H1 (cell line): ENCODE results near the gene PCNX1. TPM values are rescaled to one million over a fixed set of nuclear protein-coding genes. Genes with fewer than 3 reads are reported as not detected.

Source experiments
- CTCF ChIA-PET: fragments of 300-600 bp; sonication (Branson Sonifier 250); formaldehyde crosslinking; loops from one replicate; lab custom pipeline; 2021; ENCODE audit not compliant: partially characterized antibody; lab: Charles Lee
- POLR2A ChIA-PET: fragments of 300-600 bp; sonication (Branson Sonifier 250); formaldehyde crosslinking; loops from one replicate; lab custom pipeline; 2021; ENCODE audit warnings: inconsistent platforms; ENCODE audit not compliant: partially characterized antibody; lab: Charles Lee
- DNase-seq, 2 experiments: peaks; one replicate each; pipeline versions ENCODE4 v3.0.0 to v3.0.0-alpha.2; 2010 to 2022; ENCODE audit warnings: low spot score in 2 of 2, low read depth in 1 of 2, mixed read lengths in 1 of 2
- FAIRE-seq: peaks from 2 replicates; lab custom pipeline; 2011; peaks lifted over from hg19 to GRCh38; lab: Jason Lieb, UNC
- H2AFZ ChIP-seq: 2 replicates; pipeline ENCODE4 v1.8.1; 2012; ENCODE audit warnings: low read length, inconsistent platforms
- H2AK5ac ChIP-seq: 2 replicates; pipeline ENCODE4 v1.6.1; 2013; ENCODE audit warnings: low read depth, low read length
- H2BK120ac ChIP-seq: replicated peaks from 2 replicates; pipeline ENCODE3; 2013; ENCODE audit warnings: low read depth, low read length, inconsistent platforms
- H2BK12ac ChIP-seq: 2 replicates; pipeline ENCODE4 v1.6.1; 2013; ENCODE audit warnings: low read depth, low read length
- H2BK15ac ChIP-seq: 2 replicates; pipeline ENCODE4 v1.6.1; 2013; ENCODE audit warnings: low read length
- H2BK20ac ChIP-seq: 2 replicates; pipeline ENCODE4 v1.6.1; 2013; ENCODE audit warnings: low read length
- H2BK5ac ChIP-seq: 2 replicates; pipeline ENCODE4 v1.6.1; 2013; ENCODE audit warnings: low read depth, low read length
- H3K14ac ChIP-seq: 2 replicates; pipeline ENCODE4 v1.6.1; 2013; ENCODE audit warnings: inconsistent platforms; ENCODE audit not compliant: insufficient read length
- H3K18ac ChIP-seq: 2 replicates; pipeline ENCODE4 v1.6.1; 2013; ENCODE audit warnings: low read length; ENCODE audit errors: extremely low read depth
- H3K23ac ChIP-seq: 2 replicates; pipeline ENCODE4 v1.6.1; 2013; ENCODE audit warnings: inconsistent platforms; ENCODE audit not compliant: insufficient read length
- H3K23me2 ChIP-seq: 2 replicates; pipeline ENCODE4 v1.6.1; 2013; ENCODE audit warnings: low read depth, low read length
- H3K27ac ChIP-seq: 2 replicates; pipeline ENCODE4 v1.6.1; 2011; ENCODE audit warnings: low read depth, low read length, inconsistent platforms
- H3K27me3 ChIP-seq, 4 experiments: replicated peaks in 1 of 4; 1 replicate in 1 of 4; 2 replicates in 3 of 4; pipeline versions ENCODE4 v1.6.1 to v1.8.1; 2011 to 2013; ENCODE audit warnings: low read length in 3 of 4, mild to moderate bottlenecking in 3 of 4, inconsistent platforms in 2 of 4, mixed read lengths in 2 of 4, moderate library complexity in 1 of 4; ENCODE audit not compliant: control insufficient read depth in 3 of 4, insufficient read depth in 3 of 4; ENCODE audit errors: extremely low read depth in 1 of 4
- H3K36me3 ChIP-seq, 4 experiments: 2 replicates each; pipeline versions ENCODE4 v1.6.1 to v1.8.1; 2011 to 2013; ENCODE audit warnings: mild to moderate bottlenecking in 4 of 4, low read length in 3 of 4, moderate library complexity in 2 of 4, control low read depth in 1 of 4, inconsistent platforms in 1 of 4; ENCODE audit not compliant: insufficient read depth in 4 of 4, control insufficient read depth in 2 of 4
- H3K4ac ChIP-seq: replicated peaks from 2 replicates; pipeline ENCODE3; 2013; ENCODE audit warnings: low read length, low read depth, mixed read lengths, inconsistent platforms; ENCODE audit not compliant: insufficient read length
- H3K4me1 ChIP-seq, 4 experiments: replicated peaks in 1 of 4; 1 replicate in 1 of 4; 2 replicates in 3 of 4; pipeline versions ENCODE4 v1.6.1 to v1.8.1; 2011 to 2013; ENCODE audit warnings: low read length in 3 of 4, inconsistent platforms in 2 of 4, mixed read lengths in 1 of 4; ENCODE audit not compliant: insufficient read depth in 4 of 4, control insufficient read depth in 3 of 4
- H3K4me2 ChIP-seq, 2 experiments: 2 replicates each; pipeline versions ENCODE4 v1.6.1 to v1.8.1; 2011 to 2013; ENCODE audit warnings: low read depth in 2 of 2, low read length in 2 of 2, control low read depth in 1 of 2, inconsistent platforms in 1 of 2, mild to moderate bottlenecking in 1 of 2; ENCODE audit not compliant: insufficient read depth in 1 of 2
- H3K4me3 ChIP-seq, 4 experiments: fragments of 200-600, 300-600 bp in 1 of 4; sonication (generic), shearing (Covaris generic), sonication (Bioruptor Twin) in 1 of 4; 2 replicates each; pipeline versions ENCODE4 v1.5.1 to v1.8.1; 2011 to 2016; ENCODE audit warnings: low read length in 4 of 4, low read depth in 3 of 4, control low read depth in 2 of 4, inconsistent platforms in 2 of 4, mild to moderate bottlenecking in 2 of 4, mixed read lengths in 1 of 4, moderate library complexity in 1 of 4; ENCODE audit not compliant: insufficient read depth in 2 of 4; ENCODE audit errors: extremely low read depth in 1 of 4
- H3K56ac ChIP-seq: replicated peaks from 2 replicates; pipeline ENCODE3; 2013; ENCODE audit warnings: low read depth, mild to moderate bottlenecking, mixed read lengths, low read length, inconsistent platforms; ENCODE audit not compliant: insufficient read length
- H3K79me1 ChIP-seq: 2 replicates; pipeline ENCODE4 v1.6.1; 2013; ENCODE audit warnings: low read depth, low read length, control low read depth
- H3K79me2 ChIP-seq, 2 experiments: 2 replicates each; pipeline versions ENCODE4 v1.6.1 to v1.8.1; 2012 to 2013; ENCODE audit warnings: low read length in 2 of 2, mild to moderate bottlenecking in 2 of 2, inconsistent platforms in 1 of 2; ENCODE audit not compliant: insufficient read depth in 2 of 2, control insufficient read depth in 1 of 2
- H3K9ac ChIP-seq, 4 experiments: replicated peaks in 1 of 4; 1 replicate in 1 of 4; 2 replicates in 3 of 4; pipeline versions ENCODE4 v1.6.1 to v1.8.1; 2011 to 2013; ENCODE audit warnings: low read depth in 3 of 4, low read length in 3 of 4, control low read depth in 2 of 4, mild to moderate bottlenecking in 2 of 4, moderate library complexity in 2 of 4, inconsistent platforms in 1 of 4; ENCODE audit errors: extremely low read depth in 1 of 4
- H3K9me3 ChIP-seq, 2 experiments: 2 replicates each; pipeline versions ENCODE4 v1.6.1 to v1.8.1; 2012 to 2013; ENCODE audit warnings: mild to moderate bottlenecking in 2 of 2, moderate library complexity in 2 of 2, control low read depth in 1 of 2, inconsistent platforms in 1 of 2, low read depth in 1 of 2, low read length in 1 of 2, mixed read lengths in 1 of 2; ENCODE audit not compliant: insufficient read depth in 2 of 2
- H4K20me1 ChIP-seq, 2 experiments: replicated peaks in 1 of 2; 2 replicates each; pipeline versions ENCODE3 to v1.8.1; 2011 to 2013; ENCODE audit warnings: inconsistent platforms in 2 of 2, low read length in 2 of 2, mild to moderate bottlenecking in 1 of 2; ENCODE audit not compliant: insufficient read depth in 2 of 2, control insufficient read depth in 1 of 2
- H4K5ac ChIP-seq: 2 replicates; pipeline ENCODE4 v1.6.1; 2013; ENCODE audit warnings: low read length, low read depth, mixed read lengths, inconsistent platforms; ENCODE audit not compliant: insufficient read length
- H4K8ac ChIP-seq: 2 replicates; pipeline ENCODE4 v1.8.0; 2013; ENCODE audit warnings: mild to moderate bottlenecking, moderate library complexity, low read length, inconsistent platforms; ENCODE audit not compliant: insufficient read depth; ENCODE audit errors: extremely low read depth
- H4K91ac ChIP-seq: replicated peaks from 2 replicates; pipeline ENCODE3; 2013; ENCODE audit warnings: low read length, mixed read lengths, inconsistent platforms; ENCODE audit not compliant: insufficient read length
- ASH2L ChIP-seq: fragments of 200-600, 300-600 bp; sonication (generic); IDR thresholded peaks from one replicate; pipeline ENCODE4 v1.7.1; 2017; ENCODE audit warnings: low read length
- EGR1 ChIP-seq: IDR thresholded peaks from 2 replicates; pipeline ENCODE4 v1.6.1; 2011; ENCODE audit warnings: low read depth, low read length, borderline replicate concordance
- EP300 ChIP-seq, 2 experiments: IDR thresholded peaks; 1 replicate in 1 of 2; 2 replicates in 1 of 2; pipeline ENCODE4 v1.6.1; 2011 to 2012; ENCODE audit warnings: low read depth in 2 of 2, low read length in 2 of 2, mild to moderate bottlenecking in 2 of 2, borderline replicate concordance in 1 of 2, inconsistent platforms in 1 of 2, moderate library complexity in 1 of 2
- KDM1A ChIP-seq: fragments of 200-600, 300-600 bp; sonication (generic); IDR thresholded peaks from 2 replicates; pipeline ENCODE4 v1.7.1; 2016; ENCODE audit warnings: mild to moderate bottlenecking, low read length, borderline replicate concordance
- POLR2AphosphoS5 ChIP-seq: IDR thresholded peaks from 2 replicates; pipeline ENCODE4 v1.6.1; 2011; ENCODE audit warnings: low read depth, low read length
- SAP30 ChIP-seq: fragments of 300-600 bp; sonication (generic); IDR thresholded peaks from 2 replicates; pipeline ENCODE4 v1.7.1; 2012; ENCODE audit warnings: low read length, moderate library complexity, mild to moderate bottlenecking, inconsistent platforms; ENCODE audit not compliant: insufficient read depth, insufficient replicate concordance
- SP1 ChIP-seq: IDR thresholded peaks from 2 replicates; pipeline ENCODE4 v1.6.1; 2011; ENCODE audit warnings: low read depth, low read length
- ZNF274 ChIP-seq: IDR thresholded peaks from 2 replicates; pipeline ENCODE4 v1.7.0; 2012; ENCODE audit warnings: low read length, borderline replicate concordance; ENCODE audit errors: extremely low read depth
- WGBS, 2 experiments: shearing (Covaris generic) in 1 of 2; methylation state at CpG; one replicate each; pipeline versions ENCODE4 v1.1.6 to v1.1.7; 2013 to 2015; ENCODE audit warnings: low lambda C conversion rate in 2 of 2, mixed read lengths in 2 of 2, inconsistent platforms in 1 of 2, low coverage in 1 of 2, missing lambda C conversion rate in 1 of 2; ENCODE audit not compliant: insufficient replicate concordance in 2 of 2, insufficient coverage in 1 of 2, insufficient read length in 1 of 2; ENCODE audit errors: extremely low coverage in 1 of 2, missing lambda C conversion rate in 1 of 2; 5-methylcytosine and 5-hydroxymethylcytosine counted together
- polyA plus RNA-seq, 7 experiments: library from polyadenylated mRNA; depleted of rRNA in 3 of 7; stranded (reverse) in 5 of 7; unstranded in 2 of 7; fragments of >200 nt in 5 of 7; fragments of 200-250 nt in 2 of 7; gene quantifications; 1 replicate in 5 of 7; 2 replicates in 1 of 7; 4 replicates in 1 of 7; pipeline versions ENCODE4 v1.2.1 to v1.2.3, GENCODE V29; 2011 to 2013; ENCODE audit warnings: missing spikeins in 2 of 7, mixed read lengths in 2 of 7
- total RNA-seq: library from RNA; stranded (reverse); fragmentation: NEBNext Ultra II Directional; extraction: Animal tissue kit (Norgen Biotek cat#: 25700); gene quantifications from 2 replicates; pipeline ENCODE4 v1.2.1, GENCODE V29; 2021

Gene PCNX1
- total and polyA plus RNA-seq, 2 of the 8 experiments (the other 6 are each of a cell fraction or from before 2014, with no cell fraction given) = 37.7 to 53.2 TPM

GRCh38 chr14:70898111-70898745, 9.0 kb upstream of the PCNX1 start:
- no peak overlapping the region for H3K23ac ChIP-seq
- no peak overlapping the region for H2BK5ac ChIP-seq
- no peaks in the 10 kb centered on the region for H3K79me2 ChIP-seq
- no peak overlapping the region for H2AK5ac ChIP-seq
- H3K9me3 ChIP-seq = no peaks in the 10 kb centered on the region
- H3K4me1 ChIP-seq = no peaks in the 10 kb centered on the region
- H4K91ac ChIP-seq = no peak overlapping the region
- no peak for TF ChIP-seq KDM1A
- TF ChIP-seq SP1 = no peak
- TF ChIP-seq ZNF274 = no peak
- no peak for TF ChIP-seq ASH2L
- no peak for TF ChIP-seq EGR1
- TF ChIP-seq EP300 (IDR thresholded peaks at IDR 0.05; ENCODE audit: borderline replicate concordance in 1 of 2, low read depth in 2 of 2, low read length in 2 of 2) = no peak
- no peak for TF ChIP-seq SAP30
- no peak for TF ChIP-seq POLR2AphosphoS5
- H3K4me2 ChIP-seq = no peak overlapping the region
- no peak overlapping the region for H2AFZ ChIP-seq
- FAIRE-seq = no peak
- no peak overlapping the region for H2BK12ac ChIP-seq
- H3K36me3 ChIP-seq = no peaks in the 10 kb centered on the region
- H3K14ac ChIP-seq = no peak overlapping the region
- H4K8ac ChIP-seq = no peak overlapping the region
- H3K4me3 ChIP-seq = no peak overlapping the region
- H3K9ac ChIP-seq = no peak overlapping the region
- H3K18ac ChIP-seq = no peak overlapping the region
- no peak overlapping the region for H2BK120ac ChIP-seq
- no peak overlapping the region for H2BK20ac ChIP-seq
- H3K27ac ChIP-seq = no peak overlapping the region
- H4K5ac ChIP-seq = no peak overlapping the region
- no peaks in the 10 kb centered on the region for H4K20me1 ChIP-seq
- POLR2A ChIA-PET = interaction anchor here (0.9 kb wide), 1 partner anchor 9 kb away, joined by 3 read pairs; the partner anchor contains the start of gene PCNX1
- no peak overlapping the region for H2BK15ac ChIP-seq
- no peaks in the 10 kb centered on the region for H3K79me1 ChIP-seq
- WGBS, 2 experiments = 88% methylated on average over 3 of the region's 3 CpGs; no CpG with 5 or more reads in 1 of the 2 experiments
- no peaks in the 10 kb centered on the region for H3K27me3 ChIP-seq
- no peak for DNase-seq
- H3K23me2 ChIP-seq = no peaks in the 10 kb centered on the region
- no peak overlapping the region for H3K4ac ChIP-seq
- CTCF ChIA-PET = no interaction called here
- H3K56ac ChIP-seq = no peak overlapping the region
